Aorta (tissue), 5 donors: ENCODE data around the gene SLC6A20. TPM values are rescaled to one million over a fixed set of nuclear protein-coding genes. Genes with fewer than 3 reads are reported as not detected.

Experiments used
- ATAC-seq: fragments of 200-7000 bp; cut with Tn5 transposase; one replicate; pipeline ENCODE4 v1.9.1; 2022; ENCODE audit warnings: moderate library complexity; ENCODE audit not compliant: low FRiP score
- DNase-seq, 2 donors: peaks; one replicate each; pipeline ENCODE4 v3.0.0-alpha.2; 2020
- H3K27ac ChIP-seq, 2 donors: one replicate each; pipeline ENCODE4 v1.5.1; 2013; ENCODE audit warnings: low read length in 2 of 2, mild to moderate bottlenecking in 2 of 2, moderate library complexity in 2 of 2, control low read depth in 1 of 2, inconsistent platforms in 1 of 2, low read depth in 1 of 2
- H3K27me3 ChIP-seq, 2 donors: one replicate each; pipeline ENCODE4 v1.6.1; 2013; ENCODE audit warnings: control low read depth in 1 of 2, low read length in 1 of 2, mild to moderate bottlenecking in 1 of 2, moderate library complexity in 1 of 2; ENCODE audit not compliant: insufficient read depth in 2 of 2, control insufficient read depth in 1 of 2
- H3K36me3 ChIP-seq, 2 donors: one replicate each; pipeline ENCODE4 v1.6.1; 2013; ENCODE audit warnings: control low read depth in 1 of 2, low read length in 1 of 2, mild to moderate bottlenecking in 1 of 2; ENCODE audit not compliant: insufficient read depth in 2 of 2, control insufficient read depth in 1 of 2
- H3K4me1 ChIP-seq, 2 donors: one replicate each; pipeline ENCODE4 v1.6.1; 2013; ENCODE audit warnings: low read length in 2 of 2, control low read depth in 1 of 2, mild to moderate bottlenecking in 1 of 2, moderate library complexity in 1 of 2; ENCODE audit not compliant: insufficient read depth in 2 of 2, control insufficient read depth in 1 of 2
- H3K4me3 ChIP-seq, 2 donors: one replicate each; pipeline ENCODE4 v1.5.1; 2013; ENCODE audit warnings: low read length in 2 of 2, control low read depth in 1 of 2, mild to moderate bottlenecking in 1 of 2
- H3K9me3 ChIP-seq: one replicate; pipeline ENCODE4 v1.6.1; 2013; ENCODE audit warnings: mild to moderate bottlenecking, low read length; ENCODE audit not compliant: control insufficient read depth
- WGBS, 2 donors: extraction: QIAGEN DNeasy Blood & Tissue Kit; methylation state at CpG; one replicate each; pipeline ENCODE4 v1.1.7; 2013; 5-methylcytosine and 5-hydroxymethylcytosine counted together
- intact Hi-C, 2 donors: fragments of 100-400 bp; cut with DNase I; formaldehyde crosslinking; loops; one replicate each; pipeline versions ENCODE4 v1.14.2 to v1.15.0; 2022
- polyA plus RNA-seq, 2 donors: library from polyadenylated mRNA; stranded (reverse); fragments of 200-250 nt; gene quantifications; one replicate each; pipeline ENCODE4 v1.2.3, GENCODE V29; 2013
- total RNA-seq, 2 donors: library from RNA; stranded (reverse); fragmentation: NEBNext Ultra II Directional; extraction: Animal tissue kit (Norgen Biotek cat#: 25700); gene quantifications; one replicate each; pipeline ENCODE4 v1.2.1, GENCODE V29; 2021
- donor health status: healthy with polysubstance abuse.
- donor health status: Bipolar disorder and iron deficiency.
- donor health status: DM: no; HTN: no; CAD: no.
- donor health status: DM: no; HTN: no; CAD: no.
- donor health status: DM: yes; HTN: yes; CAD: no.

SLC6A20 gene
- total and polyA plus RNA-seq, 4 donors, result 0.10 to 1.0 (median 0.15) TPM; not detected in 1

GRCh38 chr3:45806072-45806471, 9.7 kb upstream of the SLC6A20 start:
- Histone ChIP-seq H3K27me3 (peaks cover 0 to 1% of the 10 kb centered on the region in 2 donors), H3K27ac (no peak overlapping the region), H3K36me3 (peaks cover 0 to 2% of the 10 kb centered on the region in 2 donors), H3K4me1 (no peaks in the 10 kb centered on the region), H3K4me3 (no peak overlapping the region), H3K9me3 (no peaks in the 10 kb centered on the region)
- 94 to 96% methylated on average over 3 of the region's 3 CpGs for WGBS, 2 donors
- DNase-seq, result no peak
- intact Hi-C loops, result no loop called here
- ATAC-seq, result no peak

DNA sequence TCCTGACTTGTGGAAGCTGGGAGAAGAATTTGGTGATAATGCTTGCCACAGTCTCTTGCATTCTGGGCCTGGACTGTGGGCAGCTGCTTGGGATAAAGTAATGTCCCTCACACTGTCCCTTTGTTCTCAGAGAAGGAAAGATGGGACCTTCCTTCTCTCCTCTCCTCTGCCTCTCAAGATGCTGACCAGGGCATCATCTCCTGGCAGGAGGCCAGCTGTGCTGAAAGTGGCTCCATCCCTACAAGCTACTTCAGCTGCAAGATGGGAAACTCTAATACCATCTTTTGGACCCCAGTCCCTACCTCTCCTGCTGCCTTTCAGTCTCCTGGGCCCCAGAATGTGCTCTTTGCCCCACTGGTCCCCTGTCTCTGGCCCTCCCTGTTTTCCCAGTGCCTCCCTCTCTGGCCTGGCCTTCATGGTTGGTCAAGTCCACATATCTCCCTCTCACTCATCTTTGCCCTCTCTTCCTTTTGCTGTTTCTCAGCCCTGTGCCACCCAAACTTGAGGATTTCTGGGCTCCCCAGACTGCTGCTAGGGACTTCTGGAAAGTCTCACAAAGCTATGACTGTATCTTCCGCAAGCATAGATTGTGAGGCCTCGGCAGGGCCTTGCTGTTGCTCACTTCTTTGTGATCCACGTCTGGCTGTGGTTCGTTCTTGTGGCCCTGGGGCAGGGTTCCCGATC, 7.1 kb upstream of the SLC6A20 start:
- ATAC-seq (no peak), DNase-seq (no peak)
- WGBS, 2 donors, result 92 to 94% methylated on average over 5 of the region's 5 CpGs

DNA sequence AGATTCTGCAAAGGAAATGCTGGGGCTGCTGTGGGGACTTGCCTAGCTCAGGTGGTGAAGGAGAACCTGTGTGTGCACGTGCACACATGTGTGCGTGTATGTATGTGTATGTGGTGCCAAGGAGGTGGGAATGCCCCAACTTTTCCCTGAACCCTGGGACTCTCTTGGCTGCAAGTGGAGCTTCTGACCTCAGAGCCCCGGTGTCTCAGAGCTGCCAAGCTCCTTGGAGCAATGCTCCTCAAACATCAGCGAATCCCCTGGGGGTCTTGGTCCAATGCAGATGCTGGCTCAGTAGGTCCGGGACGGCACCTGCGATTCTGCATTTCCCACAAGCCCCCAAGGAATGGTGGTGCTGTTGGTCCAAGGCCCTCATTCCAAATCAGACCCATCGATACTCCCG, 5.8 kb upstream of the SLC6A20 start:
- Histone ChIP-seq H3K4me1 (no peaks in the 10 kb centered on the region), H3K9me3 (no peaks in the 10 kb centered on the region), H3K27me3 (peaks cover 0 to 1% of the 10 kb centered on the region in 2 donors), H3K27ac (no peak overlapping the region), H3K36me3 (no peaks in the 10 kb centered on the region), H3K4me3 (no peak overlapping the region)
- WGBS, 2 donors, result 84 to 88% methylated on average over 9 of the region's 9 CpGs
- ATAC-seq (no peak), DNase-seq (no peak)
- intact Hi-C loops, result no loop called here

More for the DNA sequence above, 7.1 kb upstream of the SLC6A20 start:
- no peaks in the 10 kb centered on the region for H3K9me3 ChIP-seq
- H3K27ac ChIP-seq, result no peak overlapping the region
- H3K27me3 ChIP-seq, result peaks cover 0 to 1% of the 10 kb centered on the region in 2 donors
- H3K4me3 ChIP-seq, result no peak overlapping the region
- H3K4me1 ChIP-seq, result no peaks in the 10 kb centered on the region
- intact Hi-C loops, result no loop called here
- no peaks in the 10 kb centered on the region for H3K36me3 ChIP-seq

GRCh38 chr3:45800611-45801010, 4.3 kb upstream of the SLC6A20 start:
- no peak for ATAC-seq
- no peaks in the 10 kb centered on the region for H3K27me3 ChIP-seq
- no peak overlapping the region for H3K4me3 ChIP-seq
- DNase-seq, result no peak
- H3K27ac ChIP-seq, result no peak overlapping the region
- H3K4me1 ChIP-seq, result no peaks in the 10 kb centered on the region
- H3K36me3 ChIP-seq, result no peaks in the 10 kb centered on the region
- no peaks in the 10 kb centered on the region for H3K9me3 ChIP-seq
- 69 to 73% methylated on average over 4 of the region's 4 CpGs for WGBS, 2 donors
- intact Hi-C loops, result no loop called here

DNA sequence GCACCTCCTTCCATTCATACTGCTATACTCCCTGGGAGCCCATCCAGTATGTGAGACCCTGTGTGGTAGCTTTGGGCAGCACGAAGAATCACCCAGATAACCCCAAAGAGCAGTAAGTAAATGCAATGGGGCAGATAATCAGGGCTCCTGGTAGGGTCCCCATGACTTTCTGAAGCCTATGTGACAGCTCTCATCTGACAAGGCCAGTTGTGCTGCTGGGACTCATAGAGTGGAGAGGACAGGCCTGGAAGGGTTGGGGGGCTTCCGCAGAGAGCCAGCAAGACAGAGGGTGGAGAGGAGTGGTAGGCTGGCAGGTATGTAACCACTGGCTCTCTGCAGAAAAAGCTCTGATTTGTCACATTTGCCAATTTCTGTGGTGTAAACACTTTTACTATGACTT, 3.2 kb upstream of the SLC6A20 start:
- no peaks in the 10 kb centered on the region for H3K9me3 ChIP-seq
- H3K36me3 ChIP-seq, result no peaks in the 10 kb centered on the region
- no peaks in the 10 kb centered on the region for H3K4me1 ChIP-seq
- no peak overlapping the region for H3K4me3 ChIP-seq
- 70 to 92% methylated on average over 2 of the region's 2 CpGs for WGBS, 2 donors
- intact Hi-C loops, result no loop called here
- H3K27ac ChIP-seq, result no peak overlapping the region
- ATAC-seq (no peak), DNase-seq (no peak)
- no peaks in the 10 kb centered on the region for H3K27me3 ChIP-seq

GRCh38 chr3:45798034-45798433, 1.7 kb upstream of the SLC6A20 start:
- whole genome bisulfite sequencing, 2 donors, result 56 to 66% methylated on average over 4 of the region's 4 CpGs
- Histone ChIP-seq H3K4me1 (no peaks in the 10 kb centered on the region), H3K4me3 (no peak overlapping the region), H3K36me3 (no peaks in the 10 kb centered on the region), H3K27ac (no peak overlapping the region), H3K27me3 (no peaks in the 10 kb centered on the region), H3K9me3 (no peaks in the 10 kb centered on the region)
- DNase-seq, result no peak
- intact Hi-C loops, result no loop called here
- ATAC-seq, result no peak

GRCh38 chr3:45796902-45797637, 734 bp upstream of the SLC6A20 start:
- no peak for DNase-seq
- intact Hi-C loops, result no loop called here
- Histone ChIP-seq H3K36me3 (no peaks in the 10 kb centered on the region), H3K27me3 (no peaks in the 10 kb centered on the region), H3K9me3 (no peaks in the 10 kb centered on the region), H3K27ac (no peak overlapping the region), H3K4me1 (no peaks in the 10 kb centered on the region), H3K4me3 (no peak overlapping the region)
- ATAC-seq, result no peak
- WGBS, 2 donors, result 53 to 55% methylated on average over 13 of the region's 13 CpGs

DNA sequence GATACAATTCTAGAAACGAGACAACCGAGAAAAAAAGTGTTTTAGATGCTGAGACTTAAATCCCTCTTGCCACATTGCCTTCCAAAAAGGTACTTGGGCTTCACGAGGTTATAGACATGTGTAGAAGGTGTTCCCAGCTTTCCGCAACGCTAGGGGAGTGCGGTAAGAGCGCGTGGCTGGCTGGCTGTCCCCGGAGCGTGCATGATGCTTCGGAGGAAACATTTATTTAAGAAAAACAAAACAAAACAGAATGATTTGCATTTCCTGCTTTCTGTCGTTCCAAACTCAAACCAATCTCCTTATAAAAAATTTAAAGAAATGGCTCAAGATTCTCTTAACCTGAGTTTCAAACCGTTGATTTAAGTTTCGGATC, 841 bp downstream of the SLC6A20 start:
- intact Hi-C loops, result no loop called here
- no peak overlapping the region for H3K27ac ChIP-seq
- H3K9me3 ChIP-seq, result no peaks in the 10 kb centered on the region
- H3K4me3 ChIP-seq, result no peak overlapping the region
- no peaks in the 10 kb centered on the region for H3K27me3 ChIP-seq
- no peaks in the 10 kb centered on the region for H3K4me1 ChIP-seq
- ATAC-seq (no peak), DNase-seq (no peak)
- no peaks in the 10 kb centered on the region for H3K36me3 ChIP-seq
- WGBS, 2 donors, result 25 to 27% methylated on average over 14 of the region's 14 CpGs

- WGBS, 2 donors, result 94 to 100% methylated on average over 1 of the region's 1 CpG
- no peaks in the 10 kb centered on the region for H3K9me3 ChIP-seq
- DNase-seq (no peak), ATAC-seq (no peak)
- no peak overlapping the region for H3K27ac ChIP-seq
- H3K4me1 ChIP-seq, result no peaks in the 10 kb centered on the region
- intact Hi-C loops, result no loop called here
- no peaks in the 10 kb centered on the region for H3K36me3 ChIP-seq
- H3K4me3 ChIP-seq, result no peak overlapping the region
- no peaks in the 10 kb centered on the region for H3K27me3 ChIP-seq
These were observed 1.7 kb downstream of the SLC6A20 start for GRCh38 chr3:45794660-45795059.
